Breast epithelium (tissue), 4 donors: ENCODE data around the gene ETFA. TPM values are rescaled to one million over a fixed set of nuclear protein-coding genes. Genes with fewer than 3 reads are reported as not detected.

Experiments used
- DNase-seq, 2 donors: peaks; one replicate each; pipeline ENCODE4 v3.0.0-alpha.2; 2019; ENCODE audit warnings: low spot score in 2 of 2
- H3K27ac ChIP-seq, 2 donors: fragments of 200-600 bp; sonication (generic) in 1 of 2; one replicate each; pipeline ENCODE4 v1.5.1; 2016 to 2019; ENCODE audit warnings: mild to moderate bottlenecking in 1 of 2
- H3K27me3 ChIP-seq, 2 donors: fragments of 200-600 bp; sonication (generic) in 1 of 2; one replicate each; pipeline versions ENCODE4 v1.5.1 to v1.6.0; 2017 to 2019; ENCODE audit warnings: control low read depth in 1 of 2, mild to moderate bottlenecking in 1 of 2
- H3K36me3 ChIP-seq: fragments of 200-600 bp; one replicate; pipeline ENCODE4 v1.5.1; 2019
- H3K4me1 ChIP-seq, 2 donors: fragments of 200-600 bp; sonication (generic); one replicate each; pipeline ENCODE4 v1.5.1; 2016 to 2019; ENCODE audit warnings: control low read depth in 1 of 2
- H3K4me3 ChIP-seq, 3 donors: fragments of 200-600 bp; sonication (generic); 1 replicate in 2 of 3; 2 replicates in 1 of 3; pipeline ENCODE4 v1.5.1; 2016 to 2019; ENCODE audit warnings: mild to moderate bottlenecking in 3 of 3, moderate library complexity in 2 of 3
- H3K9me3 ChIP-seq, 2 donors: fragments of 200-600 bp; sonication (generic) in 1 of 2; one replicate each; pipeline ENCODE4 v1.5.1; 2016 to 2019; ENCODE audit warnings: control low read depth in 1 of 2
- CTCF ChIP-seq, 3 donors: fragments of 450-650 bp; IDR thresholded peaks; one replicate each; pipeline ENCODE4 v1.5.1; 2016 to 2017; ENCODE audit warnings: antibody characterized with exemption in 3 of 3, mild to moderate bottlenecking in 3 of 3, moderate library complexity in 3 of 3
- POLR2A ChIP-seq: fragments of 450-650 bp; IDR thresholded peaks from one replicate; pipeline ENCODE4 v1.6.1; 2016; ENCODE audit warnings: antibody characterized with exemption, mild to moderate bottlenecking, moderate library complexity
- POLR2AphosphoS5 ChIP-seq, 3 donors: sonication (generic); formaldehyde crosslinking; IDR thresholded peaks; one replicate each; pipeline ENCODE4 v1.6.1; 2017; ENCODE audit warnings: antibody characterized with exemption in 3 of 3
- intact Hi-C: fragments of 100-400 bp; cut with DNase I; formaldehyde crosslinking; loops from one replicate; pipeline ENCODE4 v1.15.1; 2023; ENCODE audit warnings: low total_unique reads
- total RNA-seq, 3 donors: library from RNA; depleted of rRNA; stranded (reverse); fragments of >200 nt; gene quantifications; one replicate each; pipeline ENCODE4 v1.1.0, GENCODE V29; 2016

ETFA gene
- total RNA-seq, 3 donors from 2014 or later: 96.0 to 108 (median 108) TPM

GRCh38 chr15:76286271-76286879, 24.9 kb downstream of the ETFA start:
- Histone ChIP-seq H3K36me3 (no peaks in the 10 kb centered on the region), H3K27ac (no peak overlapping the region), H3K4me1 (no peaks in the 10 kb centered on the region), H3K27me3 (no peaks in the 10 kb centered on the region), H3K9me3 (no peaks in the 10 kb centered on the region), H3K4me3 (no peak overlapping the region)
- intact Hi-C loops: no loop called here
- TF ChIP-seq CTCF (IDR thresholded peaks at IDR 0.05): no peak
- TF ChIP-seq POLR2A: no peak
- TF ChIP-seq POLR2AphosphoS5 (IDR thresholded peaks at IDR 0.05): no peak
- no peak for DNase-seq

DNA sequence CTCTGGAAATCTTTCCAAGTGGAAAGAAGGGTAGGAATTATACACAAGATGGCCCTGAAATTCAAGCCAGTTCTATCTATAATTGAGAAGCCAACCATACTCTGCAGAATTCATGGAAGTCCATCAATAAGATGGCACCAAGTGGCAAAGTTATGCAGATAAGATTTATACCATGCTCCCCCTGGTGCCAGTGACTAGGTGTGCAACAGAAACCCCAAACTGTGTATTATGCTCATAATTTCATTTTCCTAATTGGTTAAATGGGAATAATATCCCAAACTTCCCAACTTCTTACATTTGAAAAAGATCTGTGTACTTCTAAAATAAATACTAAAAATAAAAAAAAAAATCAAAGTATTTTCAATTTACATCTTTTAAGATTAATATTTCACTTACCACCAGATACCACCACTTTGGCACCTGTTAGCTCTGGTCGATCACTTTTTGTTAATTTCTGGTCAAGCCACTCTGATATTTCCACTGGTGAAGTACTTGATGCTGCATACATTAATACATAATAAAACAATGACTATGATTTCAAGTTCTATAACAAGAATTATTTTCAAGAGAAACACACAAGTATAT, 25.9 kb downstream of the ETFA start:
- Histone ChIP-seq H3K4me1 (no peaks in the 10 kb centered on the region), H3K4me3 (no peak overlapping the region), H3K27ac (no peak overlapping the region), H3K27me3 (no peaks in the 10 kb centered on the region), H3K36me3 (no peaks in the 10 kb centered on the region), H3K9me3 (no peaks in the 10 kb centered on the region)
- intact Hi-C loops: no loop called here
- TF ChIP-seq POLR2AphosphoS5 (IDR thresholded peaks at IDR 0.05) (no peak), POLR2A (no peak), CTCF (IDR thresholded peaks at IDR 0.05) (no peak)
- no peak for DNase-seq

- Histone ChIP-seq H3K36me3 (no peaks in the 10 kb centered on the region), H3K4me1 (no peaks in the 10 kb centered on the region), H3K4me3 (no peak overlapping the region), H3K27me3 (no peaks in the 10 kb centered on the region), H3K9me3 (no peaks in the 10 kb centered on the region), H3K27ac (no peak overlapping the region)
- intact Hi-C loops: no loop called here
- DNase-seq: no peak
- TF ChIP-seq CTCF (IDR thresholded peaks at IDR 0.05) (no peak), POLR2AphosphoS5 (IDR thresholded peaks at IDR 0.05) (no peak), POLR2A (no peak)
Measured at GRCh38 chr15:76282465-76282864, 28.8 kb downstream of the ETFA start.

- TF ChIP-seq POLR2AphosphoS5 (IDR thresholded peaks at IDR 0.05): no peak
- no peak for TF ChIP-seq POLR2A
- TF ChIP-seq CTCF (IDR thresholded peaks at IDR 0.05): no peak
- H3K27ac ChIP-seq: no peak overlapping the region
- H3K4me1 ChIP-seq: no peaks in the 10 kb centered on the region
- H3K36me3 ChIP-seq: no peaks in the 10 kb centered on the region
- H3K9me3 ChIP-seq: no peaks in the 10 kb centered on the region
- H3K4me3 ChIP-seq: no peak overlapping the region
- intact Hi-C loops: no loop called here
- H3K27me3 ChIP-seq: no peaks in the 10 kb centered on the region
- DNase-seq: no peak
Measured at GRCh38 chr15:76278651-76279050, 32.6 kb downstream of the ETFA start.

GRCh38 chr15:76274821-76275220, 36.4 kb downstream of the ETFA start:
- TF ChIP-seq CTCF (IDR thresholded peaks at IDR 0.05) (no peak), POLR2A (no peak), POLR2AphosphoS5 (IDR thresholded peaks at IDR 0.05) (no peak)
- Histone ChIP-seq H3K27me3 (no peaks in the 10 kb centered on the region), H3K9me3 (peaks cover 0 to 5% of the 10 kb centered on the region in 2 donors), H3K4me3 (no peak overlapping the region), H3K27ac (no peak overlapping the region), H3K36me3 (no peaks in the 10 kb centered on the region), H3K4me1 (no peaks in the 10 kb centered on the region)
- intact Hi-C loops: no loop called here
- no peak for DNase-seq
